HCT116 (cell line): ENCODE data around the gene FKBP1A.

Experiments used
- CTCF ChIP-seq, 3 experiments: fragments of 200-600 bp in 1 of 3; sonication (generic) in 1 of 3; IDR thresholded peaks in 2 of 3; conservative IDR thresholded peaks in 1 of 3; 2 replicates each; pipeline ENCODE4 v1.5.1; 2012 to 2017; ENCODE audit warnings: low read depth in 2 of 3, low read length in 2 of 3, antibody characterized with exemption in 1 of 3, borderline replicate concordance in 1 of 3, control low read depth in 1 of 3, mild to moderate bottlenecking in 1 of 3, mixed read lengths in 1 of 3, mixed run types in 1 of 3, moderate library complexity in 1 of 3; ENCODE audit not compliant: insufficient read depth in 1 of 3
- ELF1 ChIP-seq: IDR thresholded peaks from 2 replicates; pipeline ENCODE4 v1.6.1; 2012; ENCODE audit warnings: low read depth, borderline replicate concordance
- JUND ChIP-seq: IDR thresholded peaks from 2 replicates; pipeline ENCODE4 v1.6.1; 2012
- MAX ChIP-seq: IDR thresholded peaks from 2 replicates; pipeline ENCODE4 v1.6.1; 2012
- POLR2A ChIP-seq: IDR thresholded peaks from 2 replicates; pipeline ENCODE4 v1.7.0; 2011; ENCODE audit warnings: borderline replicate concordance; ENCODE audit not compliant: insufficient read depth, insufficient read length; ENCODE audit errors: extremely low read depth
- POLR2AphosphoS5 ChIP-seq: IDR thresholded peaks from 2 replicates; pipeline ENCODE4 v1.6.1; 2011; ENCODE audit warnings: mild to moderate bottlenecking, low read depth, low read length, moderate library complexity
- RAD21 ChIP-seq: IDR thresholded peaks from 2 replicates; pipeline ENCODE4 v1.6.1; 2012; ENCODE audit warnings: low read depth, mild to moderate bottlenecking
- SIN3A ChIP-seq: IDR thresholded peaks from 2 replicates; pipeline ENCODE4 v1.6.1; 2012; ENCODE audit warnings: low read depth
- SRF ChIP-seq: IDR thresholded peaks from 2 replicates; pipeline ENCODE4 v1.6.1; 2012; ENCODE audit warnings: low read depth
- ZBTB33 ChIP-seq: IDR thresholded peaks from 2 replicates; pipeline ENCODE4 v1.6.1; 2011; ENCODE audit warnings: mild to moderate bottlenecking, low read length, moderate library complexity; ENCODE audit not compliant: insufficient replicate concordance; ENCODE audit errors: extremely low read depth

GRCh38 chr20:1388253-1388652 is 4.6 kb downstream of the FKBP1A start:
- TF ChIP-seq MAX (no peak), POLR2AphosphoS5 (no peak), ZBTB33 (no peak), SIN3A (no peak), RAD21 (no peak), CTCF (IDR thresholded peaks at IDR 0.05 in 2 of 3, conservative IDR thresholded peaks at IDR 0.05 in 1 of 3; ENCODE audit: borderline replicate concordance in 1 of 3, insufficient read depth in 1 of 3, low read depth in 2 of 3, low read length in 2 of 3) (no peak), ELF1 (no peak), SRF (no peak), JUND (no peak), POLR2A (no peak)
